ENCODE results near the gene UBR4. TPM values are rescaled to one million over a fixed set of nuclear protein-coding genes. Genes with fewer than 3 reads are reported as not detected.

The UBR4 gene
- polyA plus RNA-seq, 1 of the 3 experiments (the other 2 are of a cell fraction) = 68.7 TPM

- H3K4me2 ChIP-seq = no peak overlapping the region
- no peak overlapping the region for H3K4me3 ChIP-seq (ENCODE audit: low read depth in 2 of 2, low read length in 1 of 2)
- no peaks in the 10 kb centered on the region for H3K79me2 ChIP-seq (ENCODE audit: insufficient read depth)
- peaks cover 61 to 89% of the 10 kb centered on the region in 2 experiments for H3K36me3 ChIP-seq (replicated peaks in 1 of 2; ENCODE audit: control insufficient read depth in 1 of 2, insufficient read depth in 2 of 2, low read length in 1 of 2)
- CTCF ChIA-PET = interaction anchor here (1.2 to 12.3 kb wide), 3 partner anchors 9 to 175 kb away, joined by 3 to 149 read pairs (median 5); no protein-coding TSS in a partner anchor
- 0 out of 4 replicates have a peak, but pooled peaks cover 0 to under 1% of the 10 kb centered on the region in 2 experiments for H3K4me1 ChIP-seq (ENCODE audit: control insufficient read depth in 1 of 2, insufficient read depth in 2 of 2, low read depth in 1 of 2, low read length in 1 of 2)
- H3K9me3 ChIP-seq = no peaks in the 10 kb centered on the region
- TF ChIP-seq SIN3A (IDR thresholded peaks at IDR 0.05; ENCODE audit: borderline replicate concordance, low read depth, low read length) = no peak
- no peak for TF ChIP-seq RCOR1 (IDR thresholded peaks at IDR 0.05; ENCODE audit: low read length)
- TF ChIP-seq USF1 (IDR thresholded peaks at IDR 0.05; ENCODE audit: borderline replicate concordance, low read depth) = no peak
- H3F3A ChIP-seq (replicated peaks; ENCODE audit: insufficient read depth) = no peaks in the 10 kb centered on the region
- no peaks in the 10 kb centered on the region for H3K27me3 ChIP-seq (ENCODE audit: insufficient read depth)
- H2AFZ ChIP-seq (ENCODE audit: low read depth) = no peak overlapping the region
- WGBS (ENCODE audit: low lambda C conversion rate) = 91% methylated on average over 13 of the region's 21 CpGs
- POLR2A ChIA-PET = no interaction called here
- no peaks in the 10 kb centered on the region for H4K20me1 ChIP-seq (ENCODE audit: insufficient read depth)
- no peaks in the 10 kb centered on the region for H3K9me2 ChIP-seq
- H3K9ac ChIP-seq = no peak overlapping the region
- no peak for DNase-seq
- no peak overlapping the region for H3K27ac ChIP-seq (ENCODE audit: low read depth in 2 of 2, low read length in 1 of 2)
Measured at GRCh38 chr1:19086176-19086875, 123.7 kb downstream of the UBR4 start.

GRCh38 chr1:19084206-19084738 lies 125.8 kb downstream of the UBR4 start:
- Histone ChIP-seq H3K9me2 (no peaks in the 10 kb centered on the region), H3K36me3 (replicated peaks in 1 of 2; ENCODE audit: control insufficient read depth in 1 of 2, insufficient read depth in 2 of 2, low read length in 1 of 2) (peaks cover 70 to 92% of the 10 kb centered on the region in 2 experiments), H3K4me3 (ENCODE audit: low read depth in 2 of 2, low read length in 1 of 2) (no peak overlapping the region), H4K20me1 (ENCODE audit: insufficient read depth) (no peaks in the 10 kb centered on the region), H3K9ac (no peak overlapping the region), H3K9me3 (no peaks in the 10 kb centered on the region), H3K4me1 (ENCODE audit: control insufficient read depth in 1 of 2, insufficient read depth in 2 of 2, low read depth in 1 of 2, low read length in 1 of 2) (0 out of 4 replicates have a peak, but pooled peaks cover 0 to 6% of the 10 kb centered on the region in 2 experiments), H3K79me2 (ENCODE audit: insufficient read depth) (no peaks in the 10 kb centered on the region), H3K27me3 (ENCODE audit: insufficient read depth) (no peaks in the 10 kb centered on the region), H2AFZ (ENCODE audit: low read depth) (no peak overlapping the region), H3K4me2 (no peak overlapping the region), H3F3A (replicated peaks; ENCODE audit: insufficient read depth) (no peaks in the 10 kb centered on the region), H3K27ac (ENCODE audit: low read depth in 2 of 2, low read length in 1 of 2) (no peak overlapping the region)
- 96% methylated on average over 20 of the region's 20 CpGs for WGBS (ENCODE audit: low lambda C conversion rate)
- no peak for DNase-seq
- TF ChIP-seq CHD2 (IDR thresholded peaks at IDR 0.05; ENCODE audit: low read length, partially characterized antibody) (no peak), PBX3 (IDR thresholded peaks at IDR 0.05) (no peak), RAD21 (IDR thresholded peaks at IDR 0.05; ENCODE audit: low read length) (no peak), USF2 (IDR thresholded peaks at IDR 0.05; ENCODE audit: borderline replicate concordance, low read depth, low read length) (no peak), NFIC (IDR thresholded peaks at IDR 0.05; ENCODE audit: borderline replicate concordance) (no peak), SIN3A (IDR thresholded peaks at IDR 0.05; ENCODE audit: borderline replicate concordance, low read depth, low read length) (no peak), MEF2A (IDR thresholded peaks at IDR 0.05; ENCODE audit: borderline replicate concordance, low read depth) (no peak), YY1 (IDR thresholded peaks at IDR 0.05; ENCODE audit: low read depth) (no peak), NRF1 (IDR thresholded peaks at IDR 0.05; ENCODE audit: low read depth, low read length) (no peak), RXRA (IDR thresholded peaks at IDR 0.05; ENCODE audit: borderline replicate concordance, low read depth) (no peak), POLR2AphosphoS5 (IDR thresholded peaks at IDR 0.05; ENCODE audit: low read depth, low read length) (no peak), MXI1 (IDR thresholded peaks at IDR 0.05; ENCODE audit: low read depth, low read length) (no peak), MAX (IDR thresholded peaks at IDR 0.05; ENCODE audit: low read depth) (no peak)
- POLR2A ChIA-PET = no interaction called here
- CTCF ChIA-PET = interaction anchor here (1.5 to 1.7 kb wide), 2 partner anchors 171 to 487 kb away, joined by 4 to 5 read pairs; no protein-coding TSS in a partner anchor
